ENCODE measurements around the gene ROCK1.
"Not testable (repeated sequence)": the region's sequence is repeated elsewhere in the genome, so short reads cannot be mapped to it uniquely, and the experiment has no call there.

The ROCK1 gene

GRCh38 chr18:21056545-21056944, 55.1 kb downstream of the ROCK1 start:
- DNase-seq (ENCODE audit: low read depth in 2 of 3, low spot score in 2 of 3) = no peak

- DNase-seq (ENCODE audit: low read depth in 2 of 3, low spot score in 2 of 3) = no peak
Measured at GRCh38 chr18:21054252-21054821, 57.3 kb downstream of the ROCK1 start.

GRCh38 chr18:21053127-21053526, 58.5 kb downstream of the ROCK1 start:
- DNase-seq (ENCODE audit: low read depth in 2 of 3, low spot score in 2 of 3) = no peak

GRCh38 chr18:21052385-21052784, 59.2 kb downstream of the ROCK1 start:
- DNase-seq (ENCODE audit: low read depth in 2 of 3, low spot score in 2 of 3) = no peak

GRCh38 chr18:21051620-21052019, 60.0 kb downstream of the ROCK1 start:
- no peak for DNase-seq (ENCODE audit: low read depth in 2 of 3, low spot score in 2 of 3)

- DNase-seq (ENCODE audit: low read depth in 2 of 3, low spot score in 2 of 3) = no peak
Measured at GRCh38 chr18:21049306-21049705, 62.3 kb downstream of the ROCK1 start.

GRCh38 chr18:21047126-21047525, 64.5 kb downstream of the ROCK1 start:
- DNase-seq (ENCODE audit: low read depth in 2 of 3, low spot score in 2 of 3) = no peak

GRCh38 chr18:21040466-21040865, 71.1 kb downstream of the ROCK1 start:
- no peak for DNase-seq (ENCODE audit: low read depth in 2 of 3, low spot score in 2 of 3)

GRCh38 chr18:21038201-21038600, 73.4 kb downstream of the ROCK1 start:
- DNase-seq (ENCODE audit: low read depth in 2 of 3, low spot score in 2 of 3) = no peak

GRCh38 chr18:21031845-21032244, 79.8 kb downstream of the ROCK1 start:
- no peak for DNase-seq (ENCODE audit: low read depth in 2 of 3, low spot score in 2 of 3)

- not testable (repeated sequence) for DNase-seq (ENCODE audit: low read depth in 2 of 3, low spot score in 2 of 3)
Measured at GRCh38 chr18:21018257-21018656, 93.4 kb downstream of the ROCK1 start.

- no peak for DNase-seq (ENCODE audit: low read depth in 2 of 3, low spot score in 2 of 3)
Measured at GRCh38 chr18:21012308-21012707, 99.3 kb downstream of the ROCK1 start.

GRCh38 chr18:21004726-21005125, 106.9 kb downstream of the ROCK1 start:
- no peak for DNase-seq (ENCODE audit: low read depth in 2 of 3, low spot score in 2 of 3)

- DNase-seq (ENCODE audit: low read depth in 2 of 3, low spot score in 2 of 3) = no peak
Measured at GRCh38 chr18:21000667-21001066, 110.9 kb downstream of the ROCK1 start.

GRCh38 chr18:20997371-20997770, 114.2 kb downstream of the ROCK1 start:
- DNase-seq (ENCODE audit: low read depth in 2 of 3, low spot score in 2 of 3) = no peak

- DNase-seq (ENCODE audit: low read depth in 2 of 3, low spot score in 2 of 3) = no peak
Measured at GRCh38 chr18:20996418-20996817, 115.2 kb downstream of the ROCK1 start.

GRCh38 chr18:20988726-20989125, 122.9 kb downstream of the ROCK1 start:
- DNase-seq (ENCODE audit: low read depth in 2 of 3, low spot score in 2 of 3) = no peak

GRCh38 chr18:20975077-20975476, 136.5 kb downstream of the ROCK1 start:
- no peak for DNase-seq (ENCODE audit: low read depth in 2 of 3, low spot score in 2 of 3)

- no peak for DNase-seq (ENCODE audit: low read depth in 2 of 3, low spot score in 2 of 3)
Measured at GRCh38 chr18:20971886-20972267, 139.7 kb downstream of the ROCK1 start.

GRCh38 chr18:20966795-20967194, 144.8 kb downstream of the ROCK1 start:
- no peak for DNase-seq (ENCODE audit: low read depth in 2 of 3, low spot score in 2 of 3)

GRCh38 chr18:20963027-20963426, 148.6 kb downstream of the ROCK1 start:
- DNase-seq (ENCODE audit: low read depth in 2 of 3, low spot score in 2 of 3) = no peak

GRCh38 chr18:20960735-20961134, 150.9 kb downstream of the ROCK1 start:
- no peak for DNase-seq (ENCODE audit: low read depth in 2 of 3, low spot score in 2 of 3)

GRCh38 chr18:20950827-20951226, 160.8 kb downstream of the ROCK1 start:
- not testable (repeated sequence) for DNase-seq (ENCODE audit: low read depth in 2 of 3, low spot score in 2 of 3)
